ENCODE measurements around the gene ARHGEF3.

Gene ARHGEF3

DNA sequence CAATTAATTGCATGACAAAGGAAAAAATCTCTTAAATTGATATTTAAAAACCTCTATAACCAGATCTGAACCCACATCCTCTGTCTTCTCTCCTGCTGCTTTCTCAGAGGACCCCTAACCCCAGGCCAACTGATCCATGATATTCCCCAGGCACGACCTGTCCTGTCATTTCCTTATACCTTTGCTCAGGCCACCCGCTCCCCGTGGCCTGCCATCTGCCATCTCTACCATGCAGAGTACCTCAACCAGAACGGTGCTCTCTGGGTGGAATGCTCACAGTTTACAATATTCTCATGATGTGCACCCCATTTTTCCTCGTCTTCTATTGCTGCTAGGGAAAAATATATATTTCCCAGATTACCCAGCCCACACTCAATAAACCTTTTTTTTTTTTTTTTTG is 57.7 kb downstream of the ARHGEF3 start:
- Histone ChIP-seq H3K9me3 (ENCODE audit: control insufficient read depth, insufficient read depth, low read depth, low read length) (no peaks in the 10 kb centered on the region), H3K27ac (ENCODE audit: extremely low read depth, low read depth, low read length) (no peak overlapping the region), H3K36me3 (ENCODE audit: control insufficient read depth in 2 of 2, insufficient read depth in 1 of 2, low read length in 2 of 2) (peaks cover 0 to 21% of the 10 kb centered on the region in 2 experiments; a peak in 1 of 3 replicates), H3K4me1 (ENCODE audit: control insufficient read depth, insufficient read depth, low read length) (no peaks in the 10 kb centered on the region), H3K4me3 (ENCODE audit: low read depth, low read length) (no peak overlapping the region)
- CTCF ChIA-PET: interaction anchor here (0.6 to 0.7 kb wide), 2 partner anchors 53 to 1366 kb away, joined by 3 to 4 read pairs; no protein-coding TSS in a partner anchor
- POLR2A ChIA-PET: no interaction called here
- TF ChIP-seq ZXDB (tag by site-specific recombination; IDR thresholded peaks at IDR 0.05): no peak

DNA sequence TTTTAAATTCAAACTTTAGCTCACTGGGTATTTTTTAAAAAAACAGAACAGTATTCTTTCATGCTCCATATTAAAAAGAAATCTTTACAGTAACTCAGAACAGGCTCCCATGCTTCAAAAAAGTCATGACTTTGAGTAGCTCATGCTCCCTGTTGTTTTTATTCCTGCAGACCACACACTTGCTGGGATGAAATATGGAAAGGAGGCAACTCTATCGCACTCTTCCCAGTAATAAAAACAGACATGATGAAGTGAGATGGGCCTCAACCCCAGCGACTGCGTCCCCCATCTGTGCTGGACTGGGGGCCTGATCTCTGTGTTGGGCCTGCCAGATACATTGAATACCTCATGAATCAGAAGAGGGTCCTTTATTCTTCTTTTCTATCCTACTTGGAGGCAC is 58.9 kb downstream of the ARHGEF3 start:
- Histone ChIP-seq H3K4me3 (ENCODE audit: low read depth, low read length) (no peak overlapping the region), H3K9me3 (ENCODE audit: control insufficient read depth, insufficient read depth, low read depth, low read length) (no peaks in the 10 kb centered on the region), H3K36me3 (ENCODE audit: control insufficient read depth in 2 of 2, insufficient read depth in 1 of 2, low read length in 2 of 2) (peaks cover 0 to 16% of the 10 kb centered on the region in 2 experiments; a peak in 1 of 3 replicates), H3K4me1 (ENCODE audit: control insufficient read depth, insufficient read depth, low read length) (no peaks in the 10 kb centered on the region), H3K27ac (ENCODE audit: extremely low read depth, low read depth, low read length) (no peak overlapping the region)
- POLR2A ChIA-PET: no interaction called here
- TF ChIP-seq ZNF324 (tag by site-specific recombination; IDR thresholded peaks at IDR 0.05) (no peak), SCRT2 (tag by site-specific recombination; IDR thresholded peaks at IDR 0.05) (no peak), GFI1B (tag by site-specific recombination; IDR thresholded peaks at IDR 0.05) (no peak), ZNF521 (tag by site-specific recombination; IDR thresholded peaks at IDR 0.05) (no peak), KLF1 (tag by site-specific recombination; IDR thresholded peaks at IDR 0.05) (no peak), YY1 (tag by site-specific recombination; IDR thresholded peaks at IDR 0.05) (no peak), ZNF202 (tag by site-specific recombination; IDR thresholded peaks at IDR 0.05; ENCODE audit: borderline replicate concordance) (no peak), ZSCAN23 (tag by site-specific recombination; IDR thresholded peaks at IDR 0.05) (no peak), ZBTB20 (tag by site-specific recombination; IDR thresholded peaks at IDR 0.05) (no peak), ZNF558 (tag by site-specific recombination; IDR thresholded peaks at IDR 0.05) (no peak), ZNF629 (tag by site-specific recombination; IDR thresholded peaks at IDR 0.05) (no peak), IKZF3 (tag by site-specific recombination; IDR thresholded peaks at IDR 0.05) (no peak)
- TF ChIP-seq, protein P1, sequence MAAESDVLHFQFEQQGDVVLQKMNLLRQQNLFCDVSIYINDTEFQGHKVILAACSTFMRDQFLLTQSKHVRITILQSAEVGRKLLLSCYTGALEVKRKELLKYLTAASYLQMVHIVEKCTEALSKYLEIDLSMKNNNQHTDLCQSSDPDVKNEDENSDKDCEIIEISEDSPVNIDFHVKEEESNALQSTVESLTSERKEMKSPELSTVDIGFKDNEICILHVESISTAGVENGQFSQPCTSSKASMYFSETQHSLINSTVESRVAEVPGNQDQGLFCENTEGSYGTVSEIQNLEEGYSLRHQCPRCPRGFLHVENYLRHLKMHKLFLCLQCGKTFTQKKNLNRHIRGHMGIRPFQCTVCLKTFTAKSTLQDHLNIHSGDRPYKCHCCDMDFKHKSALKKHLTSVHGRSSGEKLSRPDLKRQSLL (tag by site-specific recombination; IDR thresholded peaks at IDR 0.05): no peak
- TF ChIP-seq, protein P2, sequence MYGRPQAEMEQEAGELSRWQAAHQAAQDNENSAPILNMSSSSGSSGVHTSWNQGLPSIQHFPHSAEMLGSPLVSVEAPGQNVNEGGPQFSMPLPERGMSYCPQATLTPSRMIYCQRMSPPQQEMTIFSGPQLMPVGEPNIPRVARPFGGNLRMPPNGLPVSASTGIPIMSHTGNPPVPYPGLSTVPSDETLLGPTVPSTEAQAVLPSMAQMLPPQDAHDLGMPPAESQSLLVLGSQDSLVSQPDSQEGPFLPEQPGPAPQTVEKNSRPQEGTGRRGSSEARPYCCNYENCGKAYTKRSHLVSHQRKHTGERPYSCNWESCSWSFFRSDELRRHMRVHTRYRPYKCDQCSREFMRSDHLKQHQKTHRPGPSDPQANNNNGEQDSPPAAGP (tag by site-specific recombination; IDR thresholded peaks at IDR 0.05): no peak
- TF ChIP-seq, protein P3, sequence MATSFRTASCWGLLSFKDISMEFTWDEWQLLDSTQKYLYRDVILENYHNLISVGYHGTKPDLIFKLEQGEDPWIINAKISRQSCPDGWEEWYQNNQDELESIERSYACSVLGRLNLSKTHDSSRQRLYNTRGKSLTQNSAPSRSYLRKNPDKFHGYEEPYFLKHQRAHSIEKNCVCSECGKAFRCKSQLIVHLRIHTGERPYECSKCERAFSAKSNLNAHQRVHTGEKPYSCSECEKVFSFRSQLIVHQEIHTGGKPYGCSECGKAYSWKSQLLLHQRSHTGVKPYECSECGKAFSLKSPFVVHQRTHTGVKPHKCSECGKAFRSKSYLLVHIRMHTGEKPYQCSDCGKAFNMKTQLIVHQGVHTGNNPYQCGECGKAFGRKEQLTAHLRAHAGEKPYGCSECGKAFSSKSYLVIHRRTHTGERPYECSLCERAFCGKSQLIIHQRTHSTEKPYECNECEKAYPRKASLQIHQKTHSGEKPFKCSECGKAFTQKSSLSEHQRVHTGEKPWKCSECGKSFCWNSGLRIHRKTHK (tag by site-specific recombination; IDR thresholded peaks at IDR 0.05): no peak
- TF ChIP-seq, protein P4, sequence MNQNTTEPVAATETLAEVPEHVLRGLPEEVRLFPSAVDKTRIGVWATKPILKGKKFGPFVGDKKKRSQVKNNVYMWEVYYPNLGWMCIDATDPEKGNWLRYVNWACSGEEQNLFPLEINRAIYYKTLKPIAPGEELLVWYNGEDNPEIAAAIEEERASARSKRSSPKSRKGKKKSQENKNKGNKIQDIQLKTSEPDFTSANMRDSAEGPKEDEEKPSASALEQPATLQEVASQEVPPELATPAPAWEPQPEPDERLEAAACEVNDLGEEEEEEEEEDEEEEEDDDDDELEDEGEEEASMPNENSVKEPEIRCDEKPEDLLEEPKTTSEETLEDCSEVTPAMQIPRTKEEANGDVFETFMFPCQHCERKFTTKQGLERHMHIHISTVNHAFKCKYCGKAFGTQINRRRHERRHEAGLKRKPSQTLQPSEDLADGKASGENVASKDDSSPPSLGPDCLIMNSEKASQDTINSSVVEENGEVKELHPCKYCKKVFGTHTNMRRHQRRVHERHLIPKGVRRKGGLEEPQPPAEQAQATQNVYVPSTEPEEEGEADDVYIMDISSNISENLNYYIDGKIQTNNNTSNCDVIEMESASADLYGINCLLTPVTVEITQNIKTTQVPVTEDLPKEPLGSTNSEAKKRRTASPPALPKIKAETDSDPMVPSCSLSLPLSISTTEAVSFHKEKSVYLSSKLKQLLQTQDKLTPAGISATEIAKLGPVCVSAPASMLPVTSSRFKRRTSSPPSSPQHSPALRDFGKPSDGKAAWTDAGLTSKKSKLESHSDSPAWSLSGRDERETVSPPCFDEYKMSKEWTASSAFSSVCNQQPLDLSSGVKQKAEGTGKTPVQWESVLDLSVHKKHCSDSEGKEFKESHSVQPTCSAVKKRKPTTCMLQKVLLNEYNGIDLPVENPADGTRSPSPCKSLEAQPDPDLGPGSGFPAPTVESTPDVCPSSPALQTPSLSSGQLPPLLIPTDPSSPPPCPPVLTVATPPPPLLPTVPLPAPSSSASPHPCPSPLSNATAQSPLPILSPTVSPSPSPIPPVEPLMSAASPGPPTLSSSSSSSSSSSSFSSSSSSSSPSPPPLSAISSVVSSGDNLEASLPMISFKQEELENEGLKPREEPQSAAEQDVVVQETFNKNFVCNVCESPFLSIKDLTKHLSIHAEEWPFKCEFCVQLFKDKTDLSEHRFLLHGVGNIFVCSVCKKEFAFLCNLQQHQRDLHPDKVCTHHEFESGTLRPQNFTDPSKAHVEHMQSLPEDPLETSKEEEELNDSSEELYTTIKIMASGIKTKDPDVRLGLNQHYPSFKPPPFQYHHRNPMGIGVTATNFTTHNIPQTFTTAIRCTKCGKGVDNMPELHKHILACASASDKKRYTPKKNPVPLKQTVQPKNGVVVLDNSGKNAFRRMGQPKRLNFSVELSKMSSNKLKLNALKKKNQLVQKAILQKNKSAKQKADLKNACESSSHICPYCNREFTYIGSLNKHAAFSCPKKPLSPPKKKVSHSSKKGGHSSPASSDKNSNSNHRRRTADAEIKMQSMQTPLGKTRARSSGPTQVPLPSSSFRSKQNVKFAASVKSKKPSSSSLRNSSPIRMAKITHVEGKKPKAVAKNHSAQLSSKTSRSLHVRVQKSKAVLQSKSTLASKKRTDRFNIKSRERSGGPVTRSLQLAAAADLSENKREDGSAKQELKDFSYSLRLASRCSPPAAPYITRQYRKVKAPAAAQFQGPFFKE (tag by site-specific recombination; IDR thresholded peaks at IDR 0.05; ENCODE audit: borderline replicate concordance): no peak
- CTCF ChIA-PET: no interaction called here

All from HEK293 (cell line).